HG03442 (cell line): ENCODE data around the gene CDH4.

ENCODE experiments used
- ATAC-seq: cut with Tn5 transposase; IDR thresholded peaks from one replicate; pipeline ENCODE4 v1.9.1; 2021; ENCODE audit warnings: mild to moderate bottlenecking, moderate library complexity; ENCODE audit not compliant: unreplicated experiment

CDH4 gene

GRCh38 chr20:61251529-61252393 is at the start of gene CDH4:
CDH4 (plus strand) TSS chr20:61252261.
- no peak for ATAC-seq

- no peak for ATAC-seq
Observed at GRCh38 chr20:61203320-61203719, 48.7 kb upstream of the CDH4 start.

- no peak for ATAC-seq
Observed at GRCh38 chr20:61204206-61204605, 47.9 kb upstream of the CDH4 start.

GRCh38 chr20:61205769-61206168 is 46.3 kb upstream of the CDH4 start:
- ATAC-seq, result no peak

GRCh38 chr20:61210862-61211261 is 41.2 kb upstream of the CDH4 start:
- no peak for ATAC-seq

- no peak for ATAC-seq
Observed at GRCh38 chr20:61217848-61218247, 34.2 kb upstream of the CDH4 start.

GRCh38 chr20:61219021-61219431 is 33.0 kb upstream of the CDH4 start:
- ATAC-seq, result no peak

GRCh38 chr20:61220131-61220530 is 31.9 kb upstream of the CDH4 start:
- ATAC-seq, result no peak

GRCh38 chr20:61220626-61221325 is 31.3 kb upstream of the CDH4 start:
- ATAC-seq, result no peak

GRCh38 chr20:61222699-61223098 is 29.4 kb upstream of the CDH4 start:
- no peak for ATAC-seq

GRCh38 chr20:61223121-61223520 is 28.9 kb upstream of the CDH4 start:
- no peak for ATAC-seq

GRCh38 chr20:61230166-61230565 is 21.9 kb upstream of the CDH4 start:
- ATAC-seq, result no peak

- no peak for ATAC-seq
Observed at GRCh38 chr20:61233590-61233989, 18.5 kb upstream of the CDH4 start.

- no peak for ATAC-seq
Observed at GRCh38 chr20:61234224-61234890, 17.7 kb upstream of the CDH4 start.

- no peak for ATAC-seq
Observed at GRCh38 chr20:61236713-61237112, 15.3 kb upstream of the CDH4 start.

- no peak for ATAC-seq
Observed at GRCh38 chr20:61238813-61239212, 13.2 kb upstream of the CDH4 start.

- ATAC-seq, result no peak
Observed at GRCh38 chr20:61240814-61241213, 11.2 kb upstream of the CDH4 start.

- no peak for ATAC-seq
Observed at GRCh38 chr20:61244213-61244612, 7.8 kb upstream of the CDH4 start.

GRCh38 chr20:61246269-61246668 is 5.8 kb upstream of the CDH4 start:
- no peak for ATAC-seq

GRCh38 chr20:61249626-61250025 is 2.4 kb upstream of the CDH4 start:
- no peak for ATAC-seq

- no peak for ATAC-seq
Observed at GRCh38 chr20:61252601-61253263, 671 bp downstream of the CDH4 start.
